PFSK-1 (cell line): ENCODE results near the gene PML.

Experiments used
- POLR2AphosphoS5 ChIP-seq: IDR thresholded peaks from 2 replicates; pipeline ENCODE4 v1.6.1; 2012; ENCODE audit warnings: low read depth, mild to moderate bottlenecking, control low read depth, low read length, moderate library complexity
- TAF1 ChIP-seq: IDR thresholded peaks from 2 replicates; pipeline ENCODE4 v1.6.1; 2012; ENCODE audit warnings: low read length, control low read depth, borderline replicate concordance; ENCODE audit not compliant: insufficient read depth

DNA sequence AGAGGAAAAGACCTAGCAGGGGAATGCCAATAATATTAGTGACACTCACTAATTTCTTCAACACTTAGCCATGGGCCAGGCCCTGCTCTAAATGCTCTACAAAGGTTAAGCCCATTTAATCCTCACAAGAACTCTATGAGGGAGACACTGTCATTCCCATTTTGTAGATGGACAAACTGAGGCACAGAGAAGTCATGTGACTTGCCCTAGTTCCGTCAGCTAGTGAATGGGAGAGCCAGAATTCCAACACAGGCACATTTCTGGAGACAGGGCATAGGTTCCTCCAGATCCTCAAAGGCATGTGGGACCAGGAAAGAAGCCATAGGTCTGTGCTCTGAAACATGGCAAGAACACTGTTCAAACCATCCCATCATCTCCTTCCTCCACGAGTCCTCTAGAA, 36.7 kb upstream of the PML start:
- TF ChIP-seq TAF1 (no peak), POLR2AphosphoS5 (no peak)
